Effector memory CD4-positive, alpha-beta T cell (primary cell): Measurements from ENCODE around the gene SATB1.

Source experiments
- DNase-seq, 3 donors: peaks; one replicate each; pipeline ENCODE4 v3.0.0-alpha.2; 2020
- H3K27ac ChIP-seq: 2 replicates; pipeline ENCODE4 v1.7.0; 2013; ENCODE audit warnings: mild to moderate bottlenecking, low read length, moderate library complexity; ENCODE audit not compliant: insufficient read depth, poor library complexity, severe bottlenecking
- H3K27me3 ChIP-seq: replicated peaks from 2 replicates; pipeline ENCODE4 v1.7.0; 2013; ENCODE audit warnings: mild to moderate bottlenecking, low read length; ENCODE audit not compliant: insufficient read depth, control insufficient read depth, poor library complexity, severe bottlenecking
- H3K36me3 ChIP-seq: 2 replicates; pipeline ENCODE4 v1.7.0; 2013; ENCODE audit warnings: mild to moderate bottlenecking, low read length, moderate library complexity; ENCODE audit not compliant: control insufficient read depth, insufficient read depth
- H3K4me1 ChIP-seq: 2 replicates; pipeline ENCODE4 v1.7.0; 2013; ENCODE audit warnings: low read length, mild to moderate bottlenecking; ENCODE audit not compliant: control insufficient read depth, insufficient read depth, poor library complexity, severe bottlenecking
- H3K4me3 ChIP-seq: 2 replicates; pipeline ENCODE4 v1.7.0; 2013; ENCODE audit warnings: low read length, low read depth, mild to moderate bottlenecking; ENCODE audit not compliant: insufficient read depth, poor library complexity, severe bottlenecking
- H3K9me3 ChIP-seq: 2 replicates; pipeline ENCODE4 v1.7.0; 2013; ENCODE audit warnings: mild to moderate bottlenecking, low read length, moderate library complexity; ENCODE audit not compliant: control insufficient read depth

The SATB1 gene

GRCh38 chr3:18307529-18307928, 117.6 kb downstream of the SATB1 start:
- no peak for DNase-seq
- no peaks in the 10 kb centered on the region for H3K9me3 ChIP-seq
- no peaks in the 10 kb centered on the region for H3K4me1 ChIP-seq
- H3K27me3 ChIP-seq: no peaks in the 10 kb centered on the region
- H3K27ac ChIP-seq: no peak overlapping the region
- H3K4me3 ChIP-seq: no peak overlapping the region
- no peaks in the 10 kb centered on the region for H3K36me3 ChIP-seq

- H3K36me3 ChIP-seq: no peaks in the 10 kb centered on the region
- no peak overlapping the region for H3K4me3 ChIP-seq
- no peaks in the 10 kb centered on the region for H3K9me3 ChIP-seq
- no peak overlapping the region for H3K27ac ChIP-seq
- H3K27me3 ChIP-seq: no peaks in the 10 kb centered on the region
- DNase-seq: no peak
- H3K4me1 ChIP-seq: no peaks in the 10 kb centered on the region
Observed at GRCh38 chr3:18302517-18302916, 122.6 kb downstream of the SATB1 start.

GRCh38 chr3:18301781-18302180, 123.4 kb downstream of the SATB1 start:
- no peak overlapping the region for H3K27ac ChIP-seq
- H3K27me3 ChIP-seq: no peaks in the 10 kb centered on the region
- H3K9me3 ChIP-seq: no peaks in the 10 kb centered on the region
- DNase-seq: no peak
- H3K36me3 ChIP-seq: no peaks in the 10 kb centered on the region
- no peak overlapping the region for H3K4me3 ChIP-seq
- H3K4me1 ChIP-seq: no peaks in the 10 kb centered on the region

- H3K36me3 ChIP-seq: no peaks in the 10 kb centered on the region
- H3K9me3 ChIP-seq: no peaks in the 10 kb centered on the region
- no peak for DNase-seq
- H3K4me3 ChIP-seq: no peak overlapping the region
- no peaks in the 10 kb centered on the region for H3K27me3 ChIP-seq
- no peak overlapping the region for H3K27ac ChIP-seq
- H3K4me1 ChIP-seq: no peaks in the 10 kb centered on the region
Observed at GRCh38 chr3:18300916-18301315, 124.2 kb downstream of the SATB1 start.

- Histone ChIP-seq H3K27ac (no peak overlapping the region), H3K4me1 (no peaks in the 10 kb centered on the region), H3K27me3 (no peaks in the 10 kb centered on the region), H3K36me3 (no peaks in the 10 kb centered on the region), H3K9me3 (no peaks in the 10 kb centered on the region), H3K4me3 (no peak overlapping the region)
- DNase-seq: no peak
Observed at GRCh38 chr3:18297126-18297525, 128.0 kb downstream of the SATB1 start.
